HL-60 (cell line): ENCODE results near the gene MACROD2.

Experiments
- CTCF ChIP-seq: IDR thresholded peaks from one replicate; pipeline ENCODE4 v1.5.1; 2011; ENCODE audit warnings: low read length, control low read depth, inconsistent platforms; ENCODE audit not compliant: insufficient read depth
- POLR2AphosphoS5 ChIP-seq: IDR thresholded peaks from 2 replicates; pipeline ENCODE4 v1.6.1; 2012; ENCODE audit warnings: low read depth
- REST ChIP-seq: IDR thresholded peaks from 2 replicates; pipeline ENCODE4 v1.6.1; 2012; ENCODE audit warnings: low read depth; ENCODE audit not compliant: insufficient replicate concordance
- SPI1 ChIP-seq: IDR thresholded peaks from 2 replicates; pipeline ENCODE4 v1.6.1; 2012; ENCODE audit warnings: low read depth, mild to moderate bottlenecking, borderline replicate concordance

- TF ChIP-seq POLR2AphosphoS5, result no peak
- TF ChIP-seq CTCF, result no peak
- no peak for TF ChIP-seq REST
- no peak for TF ChIP-seq SPI1
Observed at GRCh38 chr20:15774926-15775325, 1779.6 kb downstream of the MACROD2 start.
